Pancreas (tissue), 10 donors: ENCODE measurements around the gene FNIP2. TPM values are rescaled to one million over a fixed set of nuclear protein-coding genes. Genes with fewer than 3 reads are reported as not detected.

Source experiments
- ATAC-seq, 4 donors: fragments of 200-7000 bp; cut with Tn5 transposase; one replicate each; pipeline versions ENCODE4 v1.8.0 to v1.9.1; 2020; ENCODE audit warnings: mild to moderate bottlenecking in 4 of 4, moderate library complexity in 4 of 4
- DNase-seq, 6 donors: peaks; one replicate each; pipeline ENCODE4 v3.0.0-alpha.2; 2020
- FAIRE-seq: peaks from 2 replicates; lab custom pipeline; 2012; peaks lifted over from hg19 to GRCh38; lab: Jason Lieb, UNC
- H3K27ac ChIP-seq, 4 donors: fragments of 200-600 bp; sonication (generic); 1 replicate in 3 of 4; 2 replicates in 1 of 4; pipeline versions ENCODE4 v1.5.0 to v1.8.0; 2020
- H3K27me3 ChIP-seq, 4 donors: fragments of 200-600 bp; one replicate each; pipeline ENCODE4 v1.8.0; 2021
- H3K36me3 ChIP-seq, 3 donors: fragments of 200-600 bp; sonication (generic) in 1 of 3; one replicate each; pipeline versions ENCODE4 v1.5.0 to v1.8.0; 2020 to 2021
- H3K4me1 ChIP-seq, 3 donors: fragments of 200-600 bp; one replicate each; pipeline ENCODE4 v1.8.0; 2021
- H3K4me3 ChIP-seq, 4 donors: fragments of 200-600 bp; sonication (generic) in 2 of 4; one replicate each; pipeline versions ENCODE4 v1.5.0 to v1.8.0; 2020 to 2021
- H3K9me3 ChIP-seq, 4 donors: fragments of 200-600 bp; one replicate each; pipeline ENCODE4 v1.8.0; 2021
- WGBS, 2 donors: extraction: QIAGEN DNeasy Blood & Tissue Kit; methylation state at CpG; one replicate each; pipeline ENCODE4 v1.1.7; 2013; 5-methylcytosine and 5-hydroxymethylcytosine counted together
- intact Hi-C, 3 donors: fragments of 100-400 bp; cut with DNase I; formaldehyde crosslinking; loops; one replicate each; pipeline versions ENCODE4 v1.11.1 to v1.14.2; 2022
- polyA plus RNA-seq, 2 donors: library from polyadenylated mRNA; stranded (reverse); fragments of 200-250 nt; gene quantifications; one replicate each; pipeline ENCODE4 v1.2.3, GENCODE V29; 2013
- total RNA-seq, 6 donors: library from RNA; stranded (reverse); fragmentation: NEBNext Ultra II Directional in 4 of 6; extraction: Animal tissue kit (Norgen Biotek cat#: 25700) in 4 of 6; gene quantifications; one replicate each; pipeline versions ENCODE4 v1.2.1 to v1.2.4, GENCODE V29; 2021 to 2023
- TF ChIP-seq, protein P1 (sequence below), 4 donors: fragments of 200-600 bp; sonication (generic) in 3 of 4; IDR thresholded peaks; one replicate each; pipeline versions ENCODE4 v1.5.0 to v1.8.0; 2021; ENCODE audit warnings: antibody characterized with exemption in 4 of 4
- donor health status: healthy with polysubstance abuse.
- donor health status: DM: no; HTN: no; CAD: no; lungs with moderate emphysema.
- donor health status: DM: no; HTN: no; CAD: no.
- donor health status: control.
- donor health status: control.
- donor health status: Bipolar disorder and iron deficiency.
- donor health status: DM: yes; HTN: yes; CAD: no.
- donor health status: DM: no; HTN: no; CAD: no.
- donor health status: DM: no; HTN: no; CAD: no.
- donor health status: DM: yes; HTN: yes; CAD: no.

FNIP2 gene
- total and polyA plus RNA-seq, 8 donors = 5.4 to 28.2 (median 15.9) TPM

DNA sequence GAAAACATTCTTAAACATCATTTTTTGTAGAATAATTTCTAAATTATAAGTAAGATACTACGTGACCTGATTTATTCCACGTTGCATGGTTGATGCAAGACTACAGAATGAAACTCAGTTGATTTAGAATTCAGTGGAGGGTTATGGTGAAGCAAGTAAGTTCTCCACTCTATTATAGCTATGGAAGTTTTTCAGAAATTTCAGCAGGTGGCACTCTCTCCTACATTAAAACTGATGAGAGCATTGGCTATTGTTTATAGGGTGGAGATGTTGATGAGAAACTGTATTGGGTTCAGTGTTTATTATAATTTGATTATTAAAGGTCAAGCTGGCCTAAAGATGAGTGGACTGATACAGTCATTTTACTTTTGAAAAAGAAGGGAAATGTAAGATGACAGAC is 88.0 kb downstream of the FNIP2 start:
- Histone ChIP-seq H3K27me3 (no peaks in the 10 kb centered on the region), H3K36me3 (peaks cover 3 to 14% (median 4%) of the 10 kb centered on the region in 3 donors), H3K9me3 (no peaks in the 10 kb centered on the region), H3K27ac (no peak overlapping the region), H3K4me3 (no peak overlapping the region), H3K4me1 (no peaks in the 10 kb centered on the region)
- intact Hi-C loops = loop anchor here in 2 of 3 donors (5.0 to 10.0 kb wide), 2 partner anchors 318 to 345 kb away; no protein-coding TSS in a partner anchor
- TF ChIP-seq, protein P1, sequence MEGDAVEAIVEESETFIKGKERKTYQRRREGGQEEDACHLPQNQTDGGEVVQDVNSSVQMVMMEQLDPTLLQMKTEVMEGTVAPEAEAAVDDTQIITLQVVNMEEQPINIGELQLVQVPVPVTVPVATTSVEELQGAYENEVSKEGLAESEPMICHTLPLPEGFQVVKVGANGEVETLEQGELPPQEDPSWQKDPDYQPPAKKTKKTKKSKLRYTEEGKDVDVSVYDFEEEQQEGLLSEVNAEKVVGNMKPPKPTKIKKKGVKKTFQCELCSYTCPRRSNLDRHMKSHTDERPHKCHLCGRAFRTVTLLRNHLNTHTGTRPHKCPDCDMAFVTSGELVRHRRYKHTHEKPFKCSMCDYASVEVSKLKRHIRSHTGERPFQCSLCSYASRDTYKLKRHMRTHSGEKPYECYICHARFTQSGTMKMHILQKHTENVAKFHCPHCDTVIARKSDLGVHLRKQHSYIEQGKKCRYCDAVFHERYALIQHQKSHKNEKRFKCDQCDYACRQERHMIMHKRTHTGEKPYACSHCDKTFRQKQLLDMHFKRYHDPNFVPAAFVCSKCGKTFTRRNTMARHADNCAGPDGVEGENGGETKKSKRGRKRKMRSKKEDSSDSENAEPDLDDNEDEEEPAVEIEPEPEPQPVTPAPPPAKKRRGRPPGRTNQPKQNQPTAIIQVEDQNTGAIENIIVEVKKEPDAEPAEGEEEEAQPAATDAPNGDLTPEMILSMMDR (IDR thresholded peaks at IDR 0.05) = peak in 1 of 4 donors; percentile 33
- DNase-seq = no peak
- peak; percentile 38 to 82 (median 76) for ATAC-seq
- 77 to 86% methylated on average over 2 of the region's 2 CpGs for WGBS, 2 donors
- peak; percentile 63 for FAIRE-seq

DNA sequence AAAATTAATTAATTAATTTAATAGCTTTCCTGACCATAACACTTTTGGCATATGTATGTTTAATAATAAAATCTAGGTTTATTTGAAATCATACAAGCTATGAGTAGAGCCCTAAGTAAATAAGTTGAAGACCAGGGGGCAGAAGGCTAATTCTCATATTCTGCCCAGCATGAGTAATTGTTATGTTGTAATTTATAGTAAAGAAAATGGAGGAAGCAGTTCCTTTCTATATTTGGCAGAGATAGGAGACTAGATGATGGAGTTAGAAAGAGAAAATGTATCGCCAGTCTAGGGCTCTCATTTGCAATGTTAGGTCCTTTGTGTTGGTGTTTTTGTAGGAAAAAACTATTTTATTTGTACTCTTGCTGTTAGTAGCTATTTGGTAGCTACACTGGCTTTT is 89.1 kb downstream of the FNIP2 start:
- DNase-seq = no peak
- WGBS, 2 donors = 91 to 93% methylated on average over 1 of the region's 1 CpG
- ATAC-seq = no peak
- intact Hi-C loops = loop anchor here in 2 of 3 donors (5.0 to 10.0 kb wide), 2 partner anchors 317 to 344 kb away; no protein-coding TSS in a partner anchor
- Histone ChIP-seq H3K9me3 (no peaks in the 10 kb centered on the region), H3K4me1 (no peaks in the 10 kb centered on the region), H3K27me3 (no peaks in the 10 kb centered on the region), H3K4me3 (no peak overlapping the region), H3K36me3 (peaks cover 9 to 22% (median 13%) of the 10 kb centered on the region in 3 donors), H3K27ac (no peak overlapping the region)
- no peak for FAIRE-seq
- TF ChIP-seq, protein P1 (IDR thresholded peaks at IDR 0.05) = no peak

DNA sequence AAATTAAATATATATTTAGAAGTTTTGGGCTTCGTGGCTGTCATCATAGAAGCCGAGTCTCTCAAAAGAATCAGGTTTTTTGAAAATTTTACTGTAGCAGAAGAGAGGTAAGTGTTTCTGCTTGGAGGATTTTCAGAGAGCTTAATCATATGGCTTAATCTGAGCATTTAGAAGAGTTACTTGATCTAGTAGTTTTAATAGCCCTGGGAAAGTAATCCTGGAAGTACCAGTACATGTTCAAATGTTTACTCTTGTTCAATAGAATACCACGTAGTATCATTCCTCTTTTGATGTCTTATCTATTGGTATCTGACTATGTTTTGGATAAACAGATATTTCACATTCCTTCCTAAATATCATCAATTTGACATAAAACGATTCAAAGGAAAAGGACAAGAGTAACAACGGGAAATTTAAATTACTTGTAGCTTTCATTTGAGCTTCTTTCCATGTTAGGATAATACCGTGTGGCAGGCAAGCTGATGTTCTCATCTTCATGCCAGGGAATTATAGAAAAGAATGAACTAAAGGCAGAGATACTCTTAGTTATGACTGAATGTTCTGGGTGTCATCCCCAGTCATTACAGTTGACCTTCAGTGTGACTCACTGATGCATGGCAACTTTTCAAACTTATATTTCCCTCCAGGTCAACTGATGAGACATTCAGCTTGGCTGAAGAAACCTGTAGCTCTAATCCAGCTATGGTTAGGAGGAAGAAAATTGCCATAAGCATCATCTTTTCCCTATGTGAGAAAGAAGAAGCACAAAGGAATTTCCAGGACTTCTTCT is 89.8 kb downstream of the FNIP2 start:
- no peak for DNase-seq
- Histone ChIP-seq H3K4me1 (no peaks in the 10 kb centered on the region), H3K36me3 (peaks cover 9 to 22% (median 16%) of the 10 kb centered on the region in 3 donors), H3K9me3 (no peaks in the 10 kb centered on the region), H3K27ac (no peak overlapping the region), H3K4me3 (no peak overlapping the region), H3K27me3 (no peaks in the 10 kb centered on the region)
- WGBS, 2 donors = 74% methylated on average over 6 of the region's 6 CpGs
- intact Hi-C loops = loop anchor here in 2 of 3 donors (5.0 to 10.0 kb wide), 2 partner anchors 316 to 344 kb away; no protein-coding TSS in a partner anchor
- no peak for ATAC-seq
- FAIRE-seq = no peak
- TF ChIP-seq, protein P1 (IDR thresholded peaks at IDR 0.05) = no peak

DNA sequence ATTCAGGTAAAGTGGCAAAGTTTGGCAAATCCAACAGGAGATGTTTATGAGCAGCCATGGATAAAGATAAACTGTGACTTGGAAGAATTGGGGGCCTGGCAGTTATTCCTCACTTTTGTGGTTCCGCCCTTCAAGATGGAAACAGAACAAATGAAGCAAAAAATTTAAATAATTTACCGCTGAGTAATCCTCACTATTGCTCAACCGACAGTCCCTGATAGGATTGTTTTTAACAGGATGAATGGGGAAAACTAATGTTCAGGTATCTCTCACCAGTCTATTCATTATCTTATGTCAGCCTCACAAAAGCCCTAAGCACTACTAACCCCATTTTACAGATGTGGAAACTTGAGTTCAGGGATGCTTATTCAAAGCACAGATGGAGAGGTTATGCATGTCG is 90.8 kb downstream of the FNIP2 start:
- intact Hi-C loops = loop anchor here in 2 of 3 donors (5.0 to 10.0 kb wide), 2 partner anchors 315 to 343 kb away; no protein-coding TSS in a partner anchor
- H3K36me3 ChIP-seq = peaks cover 9 to 28% (median 16%) of the 10 kb centered on the region in 3 donors
- no peaks in the 10 kb centered on the region for H3K4me1 ChIP-seq
- no peak for FAIRE-seq
- no peak overlapping the region for H3K27ac ChIP-seq
- 95 to 97% methylated on average over 4 of the region's 4 CpGs for WGBS, 2 donors
- DNase-seq = no peak
- no peaks in the 10 kb centered on the region for H3K9me3 ChIP-seq
- no peaks in the 10 kb centered on the region for H3K27me3 ChIP-seq
- ATAC-seq = no peak
- TF ChIP-seq, protein P1 (IDR thresholded peaks at IDR 0.05) = no peak
- no peak overlapping the region for H3K4me3 ChIP-seq
